Panc1 (cell line): ENCODE results near the gene SVIP. TPM values are rescaled to one million over a fixed set of nuclear protein-coding genes. Genes with fewer than 3 reads are reported as not detected.

Source experiments
- ATAC-seq: fragments of 200-7000 bp; cut with Tn5 transposase; 2 replicates; pipeline ENCODE4 v1.9.1; 2020; ENCODE audit warnings: mild to moderate bottlenecking, moderate library complexity
- BruUV-seq: library from RNA; stranded (reverse); fragments of 400-500 nt; replicated peaks from 2 replicates; lab custom pipeline; 2021; lab: Mats Ljungman, UMichigan
- CTCF ChIA-PET: fragments of 300-600 bp; sonication (Branson Sonifier 250); formaldehyde crosslinking; loops from one replicate; lab custom pipeline; 2022; ENCODE audit warnings: antibody characterized with exemption; lab: Charles Lee
- POLR2A ChIA-PET: fragments of 300-600 bp; sonication (Branson Sonifier 250); formaldehyde crosslinking; loops from one replicate; lab custom pipeline; 2022; ENCODE audit warnings: antibody characterized with exemption; lab: Charles Lee
- DNase-seq: peaks from one replicate; pipeline ENCODE4 v3.0.0-alpha.2; 2010; ENCODE audit warnings: low read depth, low spot score
- H3K27ac ChIP-seq: 2 replicates; pipeline ENCODE4 v1.5.1; 2011; ENCODE audit warnings: mild to moderate bottlenecking, low read length, inconsistent platforms
- H3K27me3 ChIP-seq: fragments of 200-500 bp; sonication (Bioruptor generic); 2 replicates; pipeline ENCODE4 v1.6.0; 2014; ENCODE audit warnings: low read length, inconsistent platforms; ENCODE audit not compliant: control insufficient read depth, insufficient read depth
- H3K36me3 ChIP-seq: fragments of 200-500 bp; sonication (Bioruptor generic); 2 replicates; pipeline ENCODE4 v1.5.1; 2014; ENCODE audit warnings: inconsistent platforms, mild to moderate bottlenecking, low read length, moderate library complexity; ENCODE audit not compliant: control insufficient read depth, insufficient read depth
- H3K4me1 ChIP-seq: 2 replicates; pipeline ENCODE4 v1.5.1; 2011; ENCODE audit warnings: inconsistent platforms, mild to moderate bottlenecking, low read length, moderate library complexity; ENCODE audit not compliant: control insufficient read depth, insufficient read depth
- H3K4me3 ChIP-seq, 2 experiments: 2 replicates each; pipeline ENCODE4 v1.5.1; 2011 to 2012; ENCODE audit warnings: low read depth in 2 of 2, low read length in 2 of 2, mild to moderate bottlenecking in 2 of 2, inconsistent platforms in 1 of 2, moderate library complexity in 1 of 2
- H3K9me3 ChIP-seq: fragments of 200-500 bp; sonication (Bioruptor generic); 2 replicates; pipeline ENCODE4 v1.5.1; 2014; ENCODE audit warnings: low read depth, mild to moderate bottlenecking, inconsistent platforms, low read length, moderate library complexity; ENCODE audit not compliant: control insufficient read depth, insufficient read depth
- POLR2AphosphoS5 ChIP-seq: IDR thresholded peaks from 2 replicates; pipeline ENCODE4 v1.6.1; 2012; ENCODE audit warnings: mild to moderate bottlenecking, low read depth, low read length, moderate library complexity
- SIN3A ChIP-seq: IDR thresholded peaks from 2 replicates; pipeline ENCODE4 v1.6.1; 2012; ENCODE audit warnings: low read depth, mild to moderate bottlenecking, low read length, moderate library complexity, borderline replicate concordance; ENCODE audit not compliant: insufficient read depth
- TCF7L2 ChIP-seq: IDR thresholded peaks from 2 replicates; pipeline ENCODE4 v1.6.1; 2011; ENCODE audit warnings: mild to moderate bottlenecking, low read depth, low read length, inconsistent platforms
- in situ Hi-C: cut with HindIII; loops from 2 replicates; pipeline ENCODE4 v1.10.0; 2016; ENCODE audit warnings: low sequenced_read_pairs, low pct_unique_long_range_greater_than_20kb
- intact Hi-C: fragments of 100-400 bp; cut with micrococcal nuclease; formaldehyde crosslinking; loops from one replicate; pipeline ENCODE4 v1.10.0; 2022; ENCODE audit not compliant: unreplicated experiment
- total RNA-seq: library from RNA; stranded (reverse); gene quantifications from one replicate; pipeline ENCODE4 v1.2.1, GENCODE V29; 2021; ENCODE audit not compliant: unreplicated experiment
- TF ChIP-seq, protein P1 (sequence below): fragments of 450-650 bp; IDR thresholded peaks from 2 replicates; pipeline ENCODE4 v1.5.1; 2017; ENCODE audit warnings: mild to moderate bottlenecking
- TF ChIP-seq, protein P2 (sequence below), 2 experiments: IDR thresholded peaks; 2 replicates each; pipeline ENCODE4 v1.6.1; 2011 to 2012; ENCODE audit warnings: low read depth in 2 of 2, control low read depth in 1 of 2, low read length in 1 of 2, mild to moderate bottlenecking in 1 of 2, moderate library complexity in 1 of 2; ENCODE audit not compliant: insufficient read depth in 1 of 2

SVIP gene
- total RNA-seq, 1 experiment from 2014 or later: 13.4 TPM

DNA sequence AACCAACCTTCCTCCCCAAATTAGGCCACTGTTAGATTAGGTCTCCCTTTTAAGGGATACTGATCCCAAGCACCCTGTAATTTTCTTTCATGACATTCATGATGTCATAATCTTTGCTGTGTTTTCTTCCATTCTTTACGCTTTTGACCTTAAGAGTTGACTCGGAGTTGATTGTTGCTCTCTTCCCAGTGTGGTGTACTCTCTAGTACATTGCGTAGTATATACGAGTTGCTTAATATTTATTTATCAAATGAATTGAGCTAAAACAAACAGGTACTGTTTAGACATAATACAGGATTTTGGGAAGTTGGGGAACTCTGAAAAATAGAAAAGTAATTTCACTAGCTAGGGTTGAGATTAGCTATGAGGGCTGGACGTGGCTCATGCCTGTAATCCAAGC lies 49.8 kb downstream of the SVIP start:
- Histone ChIP-seq H3K27ac (no peak overlapping the region), H3K36me3 (no peaks in the 10 kb centered on the region), H3K4me1 (no peaks in the 10 kb centered on the region), H3K4me3 (no peak overlapping the region), H3K27me3 (no peaks in the 10 kb centered on the region), H3K9me3 (no peaks in the 10 kb centered on the region)
- no peak for DNase-seq
- no peak for ATAC-seq
- CTCF ChIA-PET: no interaction called here
- intact Hi-C loops: loop anchor here (10.0 kb wide), 1 partner anchor 535 kb away; no protein-coding TSS in a partner anchor
- in situ Hi-C loops: no loop called here
- BruUV-seq: no TSS peak
- POLR2A ChIA-PET: no interaction called here
- TF ChIP-seq SIN3A: no peak
- no peak for TF ChIP-seq TCF7L2
- TF ChIP-seq, protein P1, sequence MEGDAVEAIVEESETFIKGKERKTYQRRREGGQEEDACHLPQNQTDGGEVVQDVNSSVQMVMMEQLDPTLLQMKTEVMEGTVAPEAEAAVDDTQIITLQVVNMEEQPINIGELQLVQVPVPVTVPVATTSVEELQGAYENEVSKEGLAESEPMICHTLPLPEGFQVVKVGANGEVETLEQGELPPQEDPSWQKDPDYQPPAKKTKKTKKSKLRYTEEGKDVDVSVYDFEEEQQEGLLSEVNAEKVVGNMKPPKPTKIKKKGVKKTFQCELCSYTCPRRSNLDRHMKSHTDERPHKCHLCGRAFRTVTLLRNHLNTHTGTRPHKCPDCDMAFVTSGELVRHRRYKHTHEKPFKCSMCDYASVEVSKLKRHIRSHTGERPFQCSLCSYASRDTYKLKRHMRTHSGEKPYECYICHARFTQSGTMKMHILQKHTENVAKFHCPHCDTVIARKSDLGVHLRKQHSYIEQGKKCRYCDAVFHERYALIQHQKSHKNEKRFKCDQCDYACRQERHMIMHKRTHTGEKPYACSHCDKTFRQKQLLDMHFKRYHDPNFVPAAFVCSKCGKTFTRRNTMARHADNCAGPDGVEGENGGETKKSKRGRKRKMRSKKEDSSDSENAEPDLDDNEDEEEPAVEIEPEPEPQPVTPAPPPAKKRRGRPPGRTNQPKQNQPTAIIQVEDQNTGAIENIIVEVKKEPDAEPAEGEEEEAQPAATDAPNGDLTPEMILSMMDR: no peak
- TF ChIP-seq POLR2AphosphoS5: no peak
- TF ChIP-seq, protein P2, sequence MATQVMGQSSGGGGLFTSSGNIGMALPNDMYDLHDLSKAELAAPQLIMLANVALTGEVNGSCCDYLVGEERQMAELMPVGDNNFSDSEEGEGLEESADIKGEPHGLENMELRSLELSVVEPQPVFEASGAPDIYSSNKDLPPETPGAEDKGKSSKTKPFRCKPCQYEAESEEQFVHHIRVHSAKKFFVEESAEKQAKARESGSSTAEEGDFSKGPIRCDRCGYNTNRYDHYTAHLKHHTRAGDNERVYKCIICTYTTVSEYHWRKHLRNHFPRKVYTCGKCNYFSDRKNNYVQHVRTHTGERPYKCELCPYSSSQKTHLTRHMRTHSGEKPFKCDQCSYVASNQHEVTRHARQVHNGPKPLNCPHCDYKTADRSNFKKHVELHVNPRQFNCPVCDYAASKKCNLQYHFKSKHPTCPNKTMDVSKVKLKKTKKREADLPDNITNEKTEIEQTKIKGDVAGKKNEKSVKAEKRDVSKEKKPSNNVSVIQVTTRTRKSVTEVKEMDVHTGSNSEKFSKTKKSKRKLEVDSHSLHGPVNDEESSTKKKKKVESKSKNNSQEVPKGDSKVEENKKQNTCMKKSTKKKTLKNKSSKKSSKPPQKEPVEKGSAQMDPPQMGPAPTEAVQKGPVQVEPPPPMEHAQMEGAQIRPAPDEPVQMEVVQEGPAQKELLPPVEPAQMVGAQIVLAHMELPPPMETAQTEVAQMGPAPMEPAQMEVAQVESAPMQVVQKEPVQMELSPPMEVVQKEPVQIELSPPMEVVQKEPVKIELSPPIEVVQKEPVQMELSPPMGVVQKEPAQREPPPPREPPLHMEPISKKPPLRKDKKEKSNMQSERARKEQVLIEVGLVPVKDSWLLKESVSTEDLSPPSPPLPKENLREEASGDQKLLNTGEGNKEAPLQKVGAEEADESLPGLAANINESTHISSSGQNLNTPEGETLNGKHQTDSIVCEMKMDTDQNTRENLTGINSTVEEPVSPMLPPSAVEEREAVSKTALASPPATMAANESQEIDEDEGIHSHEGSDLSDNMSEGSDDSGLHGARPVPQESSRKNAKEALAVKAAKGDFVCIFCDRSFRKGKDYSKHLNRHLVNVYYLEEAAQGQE (IDR thresholded peaks at IDR 0.05; ENCODE audit: insufficient read depth in 1 of 2, low read depth in 2 of 2, low read length in 1 of 2): no peak

DNA sequence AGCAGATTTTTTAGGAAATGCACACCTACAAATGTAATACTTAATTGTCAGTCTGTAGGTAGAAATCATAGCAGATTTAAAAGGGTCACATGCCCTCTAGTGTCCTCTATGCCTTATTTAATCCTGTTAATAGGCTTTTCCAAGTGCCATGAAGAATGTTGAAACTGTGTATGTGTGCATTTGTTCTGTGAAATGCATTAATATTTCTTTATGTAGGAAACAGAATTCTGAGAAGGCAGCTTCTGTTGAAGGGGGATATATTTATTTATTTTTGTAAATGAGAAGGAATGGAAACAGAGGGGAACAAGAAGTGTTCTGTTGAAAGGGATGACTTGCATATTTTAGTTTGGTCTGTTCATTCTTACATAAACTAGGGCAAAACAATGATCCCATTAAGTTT lies 51.0 kb downstream of the SVIP start:
- in situ Hi-C loops: no loop called here
- no peak for DNase-seq
- ChIA-PET CTCF (no interaction called here), POLR2A (no interaction called here)
- intact Hi-C loops: no loop called here
- H3K27ac ChIP-seq: no peak overlapping the region
- H3K4me3 ChIP-seq: no peak overlapping the region
- no TSS peak for BruUV-seq
- TF ChIP-seq, protein P1: peak; percentile 11; the same call in 1 of the 2 replicates
- TF ChIP-seq SIN3A (no peak), POLR2AphosphoS5 (no peak), TCF7L2 (no peak)
- TF ChIP-seq, protein P2 (IDR thresholded peaks at IDR 0.05; ENCODE audit: insufficient read depth in 1 of 2, low read depth in 2 of 2, low read length in 1 of 2): no peak
- H3K36me3 ChIP-seq: no peaks in the 10 kb centered on the region
- H3K9me3 ChIP-seq: no peaks in the 10 kb centered on the region
- ATAC-seq: no peak
- no peaks in the 10 kb centered on the region for H3K4me1 ChIP-seq
- no peaks in the 10 kb centered on the region for H3K27me3 ChIP-seq
